HL-60 (cell line): ENCODE measurements around the gene EIF4E1B.

Source experiments
- TF ChIP-seq, protein P1 (sequence below): IDR thresholded peaks from 2 replicates; pipeline ENCODE4 v1.6.1; 2012; ENCODE audit warnings: low read depth; ENCODE audit not compliant: insufficient replicate concordance
- TF ChIP-seq, protein P2 (sequence below): IDR thresholded peaks from one replicate; pipeline ENCODE4 v1.5.1; 2011; ENCODE audit warnings: low read length, control low read depth, inconsistent platforms; ENCODE audit not compliant: insufficient read depth

DNA sequence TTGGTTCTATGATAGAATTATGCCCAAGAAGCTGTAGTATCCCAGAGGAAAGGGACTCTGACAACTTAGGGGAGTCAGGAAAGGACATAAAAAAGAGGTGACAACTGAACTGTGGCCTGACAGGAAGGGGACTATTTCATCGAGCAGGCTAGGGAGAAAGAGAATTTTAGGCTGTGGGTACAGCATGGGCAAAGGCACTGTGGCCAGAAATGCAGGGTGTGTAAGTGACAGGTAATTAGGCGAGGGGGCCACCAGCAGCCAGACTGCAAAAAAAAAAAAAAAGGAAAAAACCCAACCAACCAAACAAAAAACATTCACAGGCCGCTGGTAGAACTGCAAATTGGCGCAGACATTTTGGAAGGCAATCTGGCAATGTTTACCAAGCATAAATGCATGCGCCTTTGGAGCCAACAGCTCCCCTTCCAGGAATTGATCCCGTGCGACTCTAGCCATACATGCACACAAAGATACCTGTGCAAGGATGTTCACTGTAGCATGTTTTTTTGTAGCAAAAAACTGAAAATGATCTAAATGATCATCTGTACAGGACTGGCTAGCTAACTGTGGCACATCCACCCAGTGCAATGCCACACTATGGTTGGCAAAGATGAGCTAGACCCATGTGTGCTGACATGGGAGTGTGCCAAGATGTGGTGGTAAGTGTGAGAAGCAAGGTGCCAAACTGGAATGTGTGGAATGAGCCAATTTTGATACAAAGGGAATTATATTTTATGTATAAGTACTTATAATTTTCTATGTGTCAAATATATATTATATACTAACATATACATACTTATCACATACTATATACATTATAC lies 1.1 kb downstream of the EIF4E1B start:
- TF ChIP-seq, protein P1, sequence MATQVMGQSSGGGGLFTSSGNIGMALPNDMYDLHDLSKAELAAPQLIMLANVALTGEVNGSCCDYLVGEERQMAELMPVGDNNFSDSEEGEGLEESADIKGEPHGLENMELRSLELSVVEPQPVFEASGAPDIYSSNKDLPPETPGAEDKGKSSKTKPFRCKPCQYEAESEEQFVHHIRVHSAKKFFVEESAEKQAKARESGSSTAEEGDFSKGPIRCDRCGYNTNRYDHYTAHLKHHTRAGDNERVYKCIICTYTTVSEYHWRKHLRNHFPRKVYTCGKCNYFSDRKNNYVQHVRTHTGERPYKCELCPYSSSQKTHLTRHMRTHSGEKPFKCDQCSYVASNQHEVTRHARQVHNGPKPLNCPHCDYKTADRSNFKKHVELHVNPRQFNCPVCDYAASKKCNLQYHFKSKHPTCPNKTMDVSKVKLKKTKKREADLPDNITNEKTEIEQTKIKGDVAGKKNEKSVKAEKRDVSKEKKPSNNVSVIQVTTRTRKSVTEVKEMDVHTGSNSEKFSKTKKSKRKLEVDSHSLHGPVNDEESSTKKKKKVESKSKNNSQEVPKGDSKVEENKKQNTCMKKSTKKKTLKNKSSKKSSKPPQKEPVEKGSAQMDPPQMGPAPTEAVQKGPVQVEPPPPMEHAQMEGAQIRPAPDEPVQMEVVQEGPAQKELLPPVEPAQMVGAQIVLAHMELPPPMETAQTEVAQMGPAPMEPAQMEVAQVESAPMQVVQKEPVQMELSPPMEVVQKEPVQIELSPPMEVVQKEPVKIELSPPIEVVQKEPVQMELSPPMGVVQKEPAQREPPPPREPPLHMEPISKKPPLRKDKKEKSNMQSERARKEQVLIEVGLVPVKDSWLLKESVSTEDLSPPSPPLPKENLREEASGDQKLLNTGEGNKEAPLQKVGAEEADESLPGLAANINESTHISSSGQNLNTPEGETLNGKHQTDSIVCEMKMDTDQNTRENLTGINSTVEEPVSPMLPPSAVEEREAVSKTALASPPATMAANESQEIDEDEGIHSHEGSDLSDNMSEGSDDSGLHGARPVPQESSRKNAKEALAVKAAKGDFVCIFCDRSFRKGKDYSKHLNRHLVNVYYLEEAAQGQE, result no peak
- TF ChIP-seq, protein P2, sequence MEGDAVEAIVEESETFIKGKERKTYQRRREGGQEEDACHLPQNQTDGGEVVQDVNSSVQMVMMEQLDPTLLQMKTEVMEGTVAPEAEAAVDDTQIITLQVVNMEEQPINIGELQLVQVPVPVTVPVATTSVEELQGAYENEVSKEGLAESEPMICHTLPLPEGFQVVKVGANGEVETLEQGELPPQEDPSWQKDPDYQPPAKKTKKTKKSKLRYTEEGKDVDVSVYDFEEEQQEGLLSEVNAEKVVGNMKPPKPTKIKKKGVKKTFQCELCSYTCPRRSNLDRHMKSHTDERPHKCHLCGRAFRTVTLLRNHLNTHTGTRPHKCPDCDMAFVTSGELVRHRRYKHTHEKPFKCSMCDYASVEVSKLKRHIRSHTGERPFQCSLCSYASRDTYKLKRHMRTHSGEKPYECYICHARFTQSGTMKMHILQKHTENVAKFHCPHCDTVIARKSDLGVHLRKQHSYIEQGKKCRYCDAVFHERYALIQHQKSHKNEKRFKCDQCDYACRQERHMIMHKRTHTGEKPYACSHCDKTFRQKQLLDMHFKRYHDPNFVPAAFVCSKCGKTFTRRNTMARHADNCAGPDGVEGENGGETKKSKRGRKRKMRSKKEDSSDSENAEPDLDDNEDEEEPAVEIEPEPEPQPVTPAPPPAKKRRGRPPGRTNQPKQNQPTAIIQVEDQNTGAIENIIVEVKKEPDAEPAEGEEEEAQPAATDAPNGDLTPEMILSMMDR, result no peak
